GM19193 (cell line): ENCODE measurements around the gene TMEM117.

Experiments used
- POLR2A ChIP-seq: IDR thresholded peaks from 4 replicates; pipeline ENCODE4 v1.6.1; 2011; ENCODE audit not compliant: insufficient read depth, insufficient read length; ENCODE audit errors: extremely low read depth

TMEM117 gene

GRCh38 chr12:44294649-44295048, 458.8 kb downstream of the TMEM117 start:
- no peak for TF ChIP-seq POLR2A

GRCh38 chr12:44295958-44296623, 460.2 kb downstream of the TMEM117 start:
- no peak for TF ChIP-seq POLR2A

- no peak for TF ChIP-seq POLR2A
Observed at GRCh38 chr12:44296624-44297197, 460.8 kb downstream of the TMEM117 start.

DNA sequence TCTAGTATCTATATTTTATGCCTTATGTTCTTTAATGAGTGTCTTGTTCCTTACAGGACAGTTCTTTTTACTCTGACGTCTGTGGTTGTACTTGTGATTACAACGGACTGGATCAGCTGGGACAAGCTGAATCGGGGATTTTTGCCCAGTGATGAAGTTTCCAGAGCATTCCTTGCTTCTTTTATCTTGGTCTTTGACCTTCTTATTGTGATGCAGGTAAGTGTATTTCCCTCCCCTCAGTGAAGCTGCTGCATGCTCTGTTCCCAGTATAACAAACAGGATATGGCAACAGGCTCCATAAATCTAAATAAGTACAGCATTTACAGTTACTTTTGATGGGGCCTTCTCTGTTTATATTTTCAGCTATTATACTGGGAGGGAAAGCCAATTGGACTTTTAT, 463.6 kb downstream of the TMEM117 start:
- TF ChIP-seq POLR2A = no peak

DNA sequence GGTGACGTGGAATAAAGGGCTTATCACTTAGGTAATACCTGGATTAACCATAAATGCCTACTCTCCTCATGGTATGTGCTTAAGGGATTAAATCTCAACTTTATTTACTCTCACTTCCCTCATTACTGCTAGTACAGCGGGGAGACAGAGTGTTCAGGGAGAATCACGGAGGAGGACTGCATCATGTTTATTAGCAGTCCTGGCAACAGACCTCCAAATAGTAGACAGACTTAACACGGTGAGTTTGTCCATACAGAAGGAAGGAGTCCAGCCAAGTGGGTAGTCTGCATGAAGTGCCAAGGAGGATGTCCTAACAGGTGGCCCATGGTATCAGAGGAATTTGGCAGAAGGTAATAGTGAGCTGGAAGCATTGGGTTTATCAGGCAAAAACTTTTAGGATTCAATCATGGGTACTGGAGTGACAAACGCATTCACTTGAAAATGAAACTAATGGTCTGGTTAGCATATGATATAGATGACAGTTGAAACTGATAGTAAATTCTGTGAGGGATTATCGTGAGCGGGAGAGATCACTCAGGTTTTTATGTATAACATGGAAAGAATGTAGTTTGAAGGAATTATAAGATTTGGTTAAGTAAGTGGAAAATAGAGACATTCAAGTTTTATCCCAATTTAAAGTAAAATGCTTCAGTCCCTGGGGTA, 471.8 kb downstream of the TMEM117 start:
- TF ChIP-seq POLR2A = no peak

- TF ChIP-seq POLR2A = no peak
Observed at GRCh38 chr12:44313188-44313587, 477.3 kb downstream of the TMEM117 start.

DNA sequence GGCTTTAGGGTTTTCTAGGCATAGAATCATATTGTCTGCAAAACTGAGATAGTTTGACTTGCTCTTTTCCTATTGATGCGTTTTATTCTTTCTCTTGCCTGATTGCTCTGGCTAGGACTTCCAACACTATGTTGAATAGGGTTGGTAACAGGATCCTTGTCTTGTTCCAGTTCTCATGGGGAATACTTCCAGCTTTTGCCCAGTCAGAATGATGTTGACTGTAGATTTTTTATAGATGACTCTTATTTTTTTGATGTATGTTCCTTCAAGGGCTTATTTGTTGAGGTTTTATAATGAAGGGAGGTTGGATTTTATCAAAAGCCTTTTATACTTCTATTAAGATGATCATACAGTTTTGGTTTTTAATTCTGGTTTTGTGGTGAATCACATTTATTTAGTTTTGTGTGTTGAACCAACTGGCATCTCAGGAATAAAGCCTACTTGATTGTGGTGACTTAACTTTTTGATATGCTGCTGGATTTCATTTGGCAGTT, 478.2 kb downstream of the TMEM117 start:
- no peak for TF ChIP-seq POLR2A

DNA sequence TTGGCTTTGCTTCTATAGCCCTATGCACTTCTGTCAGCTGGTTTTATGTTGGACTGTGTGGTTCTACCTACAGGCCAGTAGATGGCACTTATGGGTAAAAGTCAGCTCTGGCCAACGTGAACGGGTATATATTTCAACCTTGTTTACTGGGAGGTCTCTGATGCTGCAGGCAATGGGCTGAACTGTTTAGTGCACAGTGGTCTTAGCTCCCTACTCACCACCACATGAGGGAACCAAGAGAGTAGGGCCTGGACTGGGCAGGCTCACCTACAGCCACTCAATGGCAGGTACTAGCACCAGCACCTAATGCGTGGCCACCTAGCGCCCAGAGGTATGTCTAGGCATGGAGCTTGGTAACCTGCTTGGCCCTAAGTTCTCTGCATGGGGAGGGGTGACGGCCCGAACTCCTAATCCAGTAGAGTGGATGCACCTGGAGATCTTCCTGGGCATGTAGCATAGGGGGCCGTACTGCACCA, 481.8 kb downstream of the TMEM117 start:
- no peak for TF ChIP-seq POLR2A

DNA sequence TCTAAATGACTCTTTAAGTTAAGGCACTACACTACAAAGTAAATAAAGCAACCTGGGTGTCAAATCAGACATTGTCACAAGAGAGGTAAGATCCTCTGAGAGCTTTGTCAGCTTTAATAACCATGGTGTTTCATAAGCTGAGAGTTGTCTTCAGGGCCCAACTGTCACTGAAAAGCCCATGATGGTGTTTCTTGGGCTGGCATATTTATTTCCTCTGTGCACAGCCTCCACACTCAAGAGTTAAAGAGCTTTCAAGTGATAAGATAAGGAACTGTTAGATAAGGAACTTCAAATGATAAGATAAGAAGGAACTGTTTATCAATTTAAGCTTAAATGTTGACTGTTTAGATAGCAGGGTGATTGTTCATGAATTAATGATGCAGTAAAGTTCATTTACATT, 495.4 kb downstream of the TMEM117 start:
- TF ChIP-seq POLR2A = no peak

DNA sequence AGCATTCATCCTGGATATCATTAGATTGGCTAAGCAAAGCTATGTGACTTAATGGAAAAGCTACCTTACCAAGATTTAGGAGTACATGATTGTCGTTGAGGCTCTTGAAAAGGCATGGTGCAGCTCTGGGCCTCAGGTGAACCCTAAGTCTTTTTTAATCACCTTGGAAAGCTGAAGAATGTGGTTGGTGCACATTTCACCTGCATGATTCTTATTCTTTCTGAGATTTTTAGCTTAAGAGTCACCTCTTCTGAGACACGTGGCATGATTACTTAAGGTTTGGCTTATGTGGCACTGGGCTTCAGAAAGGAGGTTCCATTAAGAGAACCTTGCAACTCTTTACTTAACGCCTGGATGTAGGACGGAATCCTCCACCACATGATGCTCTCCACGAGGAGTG, 498.5 kb downstream of the TMEM117 start:
- TF ChIP-seq POLR2A = no peak

DNA sequence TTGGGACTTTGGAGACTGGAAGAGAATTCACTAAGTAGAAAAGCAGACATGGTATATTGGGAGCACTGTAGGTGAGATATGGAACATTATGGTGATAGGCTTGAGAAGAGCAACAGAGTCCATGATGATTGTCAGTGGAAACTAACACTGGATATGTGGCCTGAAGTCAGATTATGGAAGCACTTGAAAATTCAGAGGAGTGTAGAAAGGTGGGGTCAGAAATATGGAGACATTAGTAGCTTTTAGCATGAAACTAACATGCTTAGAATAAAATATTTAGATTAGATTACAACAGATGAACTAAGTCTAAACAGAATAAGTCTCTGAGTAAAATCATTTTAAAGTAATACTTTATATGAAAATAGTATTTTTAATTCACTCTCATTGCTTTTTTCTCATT, 499.1 kb downstream of the TMEM117 start:
- no peak for TF ChIP-seq POLR2A

DNA sequence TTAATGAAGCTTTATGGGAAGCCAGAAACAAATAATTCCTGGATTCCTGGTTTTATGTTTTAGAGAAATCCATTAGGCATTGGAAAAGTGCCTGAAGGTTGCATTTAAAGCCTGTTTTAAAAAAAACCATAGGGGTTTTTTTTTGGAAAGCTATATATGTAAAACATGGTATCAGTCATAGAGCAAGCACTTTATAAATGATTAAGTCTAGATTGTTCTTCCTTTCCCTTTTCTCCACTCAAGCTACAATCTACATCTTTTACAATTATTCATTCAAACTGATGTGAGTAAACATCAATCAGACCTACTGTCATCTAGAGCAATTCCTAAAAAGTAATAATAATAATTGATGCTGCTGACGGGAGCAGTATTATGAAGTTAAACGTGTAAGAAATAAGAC, 500.7 kb downstream of the TMEM117 start:
- TF ChIP-seq POLR2A = no peak

- TF ChIP-seq POLR2A = no peak
Observed at GRCh38 chr12:44342371-44342770, 506.5 kb downstream of the TMEM117 start.

DNA sequence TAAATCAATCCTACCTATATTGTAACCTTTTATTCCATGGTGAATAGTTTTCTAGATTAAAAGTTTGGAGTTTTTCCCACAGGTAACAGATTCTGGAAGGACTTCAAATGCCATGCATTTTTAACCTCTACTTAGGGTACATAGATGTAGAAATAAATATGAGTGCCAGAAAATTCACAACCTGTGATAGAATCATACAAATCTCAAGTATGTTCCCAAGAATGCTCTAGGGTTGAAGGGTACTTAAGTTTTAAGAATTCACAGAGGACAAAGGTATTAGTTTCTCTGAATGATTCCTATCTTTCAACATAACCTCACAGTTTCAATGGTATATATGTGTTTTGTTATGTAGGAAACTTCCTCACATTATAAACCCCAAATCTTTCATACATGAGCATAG, 511.3 kb downstream of the TMEM117 start:
- no peak for TF ChIP-seq POLR2A

DNA sequence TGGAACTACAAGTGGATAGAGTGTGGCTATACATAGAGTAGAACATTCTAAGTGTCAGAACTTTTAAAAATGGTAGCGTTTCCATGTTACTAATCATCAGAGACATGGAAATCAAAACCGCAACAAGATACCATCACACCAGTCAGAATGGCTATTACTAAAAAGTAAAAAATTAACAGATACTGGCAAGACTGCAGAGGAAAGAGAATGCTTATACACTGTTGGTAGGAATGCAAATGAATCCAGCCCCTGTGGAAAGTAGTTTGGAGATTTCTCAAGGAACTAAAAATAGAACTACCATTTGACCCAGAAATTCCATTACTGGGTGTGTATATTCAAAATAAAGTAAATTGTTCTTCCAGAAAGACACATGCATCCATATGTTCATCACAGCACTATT, 521.6 kb downstream of the TMEM117 start:
- TF ChIP-seq POLR2A = no peak

DNA sequence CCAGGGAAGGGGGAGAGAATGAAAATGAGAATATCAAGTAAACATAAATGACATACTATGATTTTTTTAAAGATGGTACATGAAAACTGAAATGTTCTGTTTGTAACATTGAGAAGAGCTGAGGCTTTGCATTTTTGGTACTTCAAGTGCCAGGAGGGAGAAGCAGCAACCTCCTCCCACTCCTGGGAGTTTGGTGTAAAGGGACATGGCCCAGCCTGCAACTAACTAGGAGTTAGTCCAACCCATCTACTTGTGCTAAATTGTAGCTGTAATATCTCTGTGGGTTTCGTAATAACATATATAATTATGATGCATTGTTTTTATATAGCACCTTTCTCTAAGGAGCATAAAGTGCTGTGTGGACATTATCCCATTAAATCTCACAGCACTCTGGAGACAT, 522.8 kb downstream of the TMEM117 start:
- TF ChIP-seq POLR2A = no peak

DNA sequence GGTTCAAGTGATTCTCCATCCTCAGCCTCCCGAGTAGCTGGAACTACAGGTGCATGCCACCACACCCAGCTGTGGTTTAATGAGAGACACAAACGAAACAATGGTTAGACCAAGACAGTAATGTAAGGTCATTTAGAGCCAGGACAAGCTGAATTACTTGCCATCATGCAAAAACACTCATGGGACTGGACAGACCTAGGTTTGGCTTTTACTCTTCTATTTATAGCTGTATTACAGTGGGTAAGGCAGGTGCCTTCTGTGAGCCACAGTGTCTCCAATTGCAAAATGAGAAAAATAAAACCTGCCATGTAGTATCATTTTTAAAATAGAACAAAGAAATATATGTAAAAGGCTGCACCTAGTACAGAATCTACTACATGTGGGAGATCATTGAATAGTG, 527.1 kb downstream of the TMEM117 start:
- TF ChIP-seq POLR2A = no peak

DNA sequence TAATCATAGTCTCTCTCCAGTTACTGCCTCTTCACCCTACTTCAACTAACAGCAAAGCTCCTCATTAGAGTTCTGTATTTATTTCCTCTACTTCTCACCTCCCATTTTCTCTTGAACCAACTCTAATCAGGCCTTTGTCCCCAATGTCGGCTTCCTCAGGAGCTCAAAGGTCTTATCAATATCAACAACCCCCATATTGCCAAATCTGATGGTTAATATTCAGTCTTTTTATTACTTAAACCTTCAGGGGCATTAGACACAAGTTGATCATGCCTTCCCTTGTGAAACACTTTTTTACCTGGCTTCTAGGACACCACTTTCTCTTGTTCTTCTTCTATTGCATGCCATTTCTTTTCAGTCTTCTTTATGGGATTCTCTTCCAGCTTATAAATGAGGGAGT, 531.3 kb downstream of the TMEM117 start:
- no peak for TF ChIP-seq POLR2A
